Measurements from ENCODE around the gene PLEKHH2. TPM values are rescaled to one million over a fixed set of nuclear protein-coding genes. Genes with fewer than 3 reads are reported as not detected.

Gene PLEKHH2
- total and polyA plus RNA-seq, 2 of the 13 experiments (the other 11 are each of a cell fraction or from before 2014, with no cell fraction given) = 1.1 to 3.0 TPM

- TF ChIP-seq BCLAF1 (IDR thresholded peaks at IDR 0.05) = no peak
- 0 out of 2 replicates have a peak, but pooled peaks have one; percentile 7 for TF ChIP-seq ARID5B (CRISPR knock-in tag; IDR thresholded peaks at IDR 0.05)
- no peak for TF ChIP-seq ZFP90 (CRISPR knock-in tag; IDR thresholded peaks at IDR 0.05; ENCODE audit: borderline replicate concordance)
- TF ChIP-seq ZNF773 (CRISPR knock-in tag; IDR thresholded peaks at IDR 0.05; ENCODE audit: borderline replicate concordance) = no peak
- no peak for TF ChIP-seq ZNF335 (CRISPR knock-in tag; IDR thresholded peaks at IDR 0.05)
- no peak for TF ChIP-seq KLF6 (CRISPR knock-in tag; IDR thresholded peaks at IDR 0.05)
- peak; percentile 60; the same call in 1 of the 2 replicates for TF ChIP-seq RAD21 (CRISPR knock-in tag; IDR thresholded peaks at IDR 0.05)
- TF ChIP-seq MXD1 (CRISPR knock-in tag; IDR thresholded peaks at IDR 0.05) = no peak
- peak; percentile 48; the same call in 1 of the 2 replicates for TF ChIP-seq SMC3 (IDR thresholded peaks at IDR 0.05; ENCODE audit: low read length)
- no peak for TF ChIP-seq NFE2L2 (IDR thresholded peaks at IDR 0.05; ENCODE audit: low read length)
- no peak for TF ChIP-seq RERE (CRISPR knock-in tag; IDR thresholded peaks at IDR 0.05; ENCODE audit: low read depth)
- no peak for TF ChIP-seq ZSCAN31 (CRISPR knock-in tag; IDR thresholded peaks at IDR 0.05; ENCODE audit: low read depth)
- no peak for TF ChIP-seq HMG20A (CRISPR knock-in tag; IDR thresholded peaks at IDR 0.05; ENCODE audit: borderline replicate concordance)
- TF ChIP-seq TFAP4 (IDR thresholded peaks at IDR 0.05; ENCODE audit: borderline replicate concordance, low read depth) = no peak
- TF ChIP-seq ZNF567 (CRISPR knock-in tag; IDR thresholded peaks at IDR 0.05; ENCODE audit: borderline replicate concordance) = no peak
Measured at GRCh38 chr2:43605079-43605655, 31.9 kb upstream of the PLEKHH2 start (continued).
